NB4 (cell line): ENCODE data around the gene STH.
"Not testable (repeated sequence)": the region's sequence is repeated elsewhere in the genome, so short reads cannot be mapped to it uniquely, and the experiment has no call there.

Source experiments
- DNase-seq: peaks from one replicate; pipeline ENCODE4 v3.0.0; 2010; ENCODE audit warnings: low read depth
- H3K4me3 ChIP-seq: one replicate; pipeline ENCODE4 v1.5.1; 2011; ENCODE audit warnings: mild to moderate bottlenecking, low read depth, low read length, moderate library complexity
- MYC ChIP-seq: IDR thresholded peaks from 2 replicates; pipeline ENCODE4 v1.6.1; 2011; ENCODE audit warnings: low read depth, low read length
- POLR2A ChIP-seq: IDR thresholded peaks from 2 replicates; pipeline ENCODE4 v1.6.1; 2011; ENCODE audit warnings: mild to moderate bottlenecking; ENCODE audit not compliant: insufficient read length; ENCODE audit errors: extremely low read depth
- TF ChIP-seq, protein P1 (sequence below): IDR thresholded peaks from 2 replicates; pipeline ENCODE4 v1.6.1; 2011; ENCODE audit warnings: low read depth, low read length
- TF ChIP-seq, protein P2 (sequence below): IDR thresholded peaks from one replicate; pipeline ENCODE4 v1.5.1; 2012; ENCODE audit warnings: low read depth, low read length

Gene STH

DNA sequence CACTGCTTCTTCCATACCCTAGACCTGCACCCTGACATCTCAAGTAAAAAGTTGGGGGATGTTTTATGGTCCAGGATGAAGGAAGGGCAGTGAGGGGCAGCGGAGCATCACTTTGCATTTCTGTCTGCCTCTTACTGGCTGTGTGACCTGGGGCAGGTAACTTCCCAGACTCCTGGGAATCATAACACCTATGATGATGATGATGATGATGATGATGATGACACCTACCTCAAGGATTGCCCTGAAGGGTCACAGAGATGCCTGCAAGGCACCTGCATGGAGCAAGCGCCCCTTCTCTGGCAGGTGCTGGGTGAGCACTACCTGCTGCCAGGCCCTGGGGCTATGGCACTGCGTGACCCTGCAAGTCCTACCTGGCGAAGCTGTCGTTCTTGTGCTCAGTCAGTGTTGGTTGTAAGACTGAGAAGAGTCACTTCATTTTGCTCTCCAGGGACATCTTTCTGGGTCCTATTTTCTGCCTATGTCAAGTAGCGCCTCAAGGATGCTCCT is 46.2 kb upstream of the STH start:
- no peak for DNase-seq
- H3K4me3 ChIP-seq: no peak overlapping the region
- no peak for TF ChIP-seq POLR2A
- TF ChIP-seq MYC: no peak
- TF ChIP-seq, protein P1, sequence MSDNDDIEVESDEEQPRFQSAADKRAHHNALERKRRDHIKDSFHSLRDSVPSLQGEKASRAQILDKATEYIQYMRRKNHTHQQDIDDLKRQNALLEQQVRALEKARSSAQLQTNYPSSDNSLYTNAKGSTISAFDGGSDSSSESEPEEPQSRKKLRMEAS: no peak
- TF ChIP-seq, protein P2, sequence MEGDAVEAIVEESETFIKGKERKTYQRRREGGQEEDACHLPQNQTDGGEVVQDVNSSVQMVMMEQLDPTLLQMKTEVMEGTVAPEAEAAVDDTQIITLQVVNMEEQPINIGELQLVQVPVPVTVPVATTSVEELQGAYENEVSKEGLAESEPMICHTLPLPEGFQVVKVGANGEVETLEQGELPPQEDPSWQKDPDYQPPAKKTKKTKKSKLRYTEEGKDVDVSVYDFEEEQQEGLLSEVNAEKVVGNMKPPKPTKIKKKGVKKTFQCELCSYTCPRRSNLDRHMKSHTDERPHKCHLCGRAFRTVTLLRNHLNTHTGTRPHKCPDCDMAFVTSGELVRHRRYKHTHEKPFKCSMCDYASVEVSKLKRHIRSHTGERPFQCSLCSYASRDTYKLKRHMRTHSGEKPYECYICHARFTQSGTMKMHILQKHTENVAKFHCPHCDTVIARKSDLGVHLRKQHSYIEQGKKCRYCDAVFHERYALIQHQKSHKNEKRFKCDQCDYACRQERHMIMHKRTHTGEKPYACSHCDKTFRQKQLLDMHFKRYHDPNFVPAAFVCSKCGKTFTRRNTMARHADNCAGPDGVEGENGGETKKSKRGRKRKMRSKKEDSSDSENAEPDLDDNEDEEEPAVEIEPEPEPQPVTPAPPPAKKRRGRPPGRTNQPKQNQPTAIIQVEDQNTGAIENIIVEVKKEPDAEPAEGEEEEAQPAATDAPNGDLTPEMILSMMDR: no peak

DNA sequence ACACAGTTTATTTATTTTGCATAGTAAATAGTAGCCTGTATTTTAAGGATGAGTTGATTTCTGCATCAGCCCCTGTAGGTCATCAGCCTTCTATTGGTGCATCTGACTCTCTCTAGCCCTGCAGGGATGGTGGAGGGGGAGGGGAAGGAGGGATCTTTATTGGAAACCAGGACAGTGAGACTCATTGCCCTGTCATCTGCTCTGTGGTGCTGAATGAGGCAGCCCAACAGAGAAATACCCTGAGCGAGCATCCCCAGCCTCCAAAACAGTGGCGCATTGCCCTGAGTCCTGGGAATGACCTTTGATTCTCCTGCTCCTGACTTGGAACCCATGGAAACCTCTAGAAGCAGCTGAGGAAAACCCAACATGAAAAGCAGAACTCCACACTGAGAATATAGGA is 45.5 kb upstream of the STH start:
- TF ChIP-seq MYC (no peak), POLR2A (no peak)
- TF ChIP-seq, protein P1: no peak
- TF ChIP-seq, protein P2: no peak
- DNase-seq: no peak
- no peak overlapping the region for H3K4me3 ChIP-seq

DNA sequence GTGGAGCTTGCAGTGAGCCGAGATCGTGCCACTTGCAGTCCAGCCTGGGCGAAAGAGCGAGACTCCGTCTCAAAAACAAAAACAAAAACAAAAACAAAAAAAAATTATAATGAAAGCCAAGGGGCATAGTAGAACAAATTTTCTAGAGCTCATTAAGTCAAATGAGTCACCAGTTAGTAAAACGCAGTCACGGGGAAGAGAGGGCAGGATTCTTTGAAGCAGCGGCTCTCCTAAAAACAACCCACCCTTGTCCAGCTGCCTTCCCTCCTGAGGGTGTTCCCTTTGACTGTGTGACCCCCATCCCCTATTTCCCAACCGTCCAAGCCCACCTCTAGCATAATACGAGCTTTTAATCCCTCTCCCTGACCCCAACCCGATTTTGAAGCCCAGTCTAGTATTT is 44.1 kb upstream of the STH start:
- DNase-seq: no peak
- no peak for TF ChIP-seq MYC
- TF ChIP-seq, protein P2: no peak
- TF ChIP-seq, protein P1: no peak
- no peak for TF ChIP-seq POLR2A
- H3K4me3 ChIP-seq: no peak overlapping the region

DNA sequence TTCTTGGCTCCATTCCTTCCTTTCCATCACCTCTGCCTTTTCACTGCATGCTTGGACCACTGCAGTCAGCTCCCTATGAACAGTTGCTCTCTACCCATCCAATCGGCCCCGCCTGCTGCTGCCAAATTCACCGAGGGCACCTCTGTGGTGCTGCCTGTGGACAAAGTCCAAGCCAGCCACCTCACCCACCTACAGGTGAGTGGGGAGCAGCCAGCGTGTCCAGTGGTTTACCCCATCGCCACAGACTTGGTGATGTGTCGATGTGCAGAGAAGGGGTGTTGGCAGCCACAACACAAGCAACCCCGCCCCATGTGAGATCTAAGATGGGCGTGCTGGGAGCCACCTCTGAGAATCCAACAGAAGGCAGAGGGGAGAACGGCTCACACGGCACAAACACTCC is 43.7 kb upstream of the STH start:
- H3K4me3 ChIP-seq: no peak overlapping the region
- DNase-seq: no peak
- TF ChIP-seq POLR2A (no peak), MYC (no peak)
- TF ChIP-seq, protein P2: no peak

DNA sequence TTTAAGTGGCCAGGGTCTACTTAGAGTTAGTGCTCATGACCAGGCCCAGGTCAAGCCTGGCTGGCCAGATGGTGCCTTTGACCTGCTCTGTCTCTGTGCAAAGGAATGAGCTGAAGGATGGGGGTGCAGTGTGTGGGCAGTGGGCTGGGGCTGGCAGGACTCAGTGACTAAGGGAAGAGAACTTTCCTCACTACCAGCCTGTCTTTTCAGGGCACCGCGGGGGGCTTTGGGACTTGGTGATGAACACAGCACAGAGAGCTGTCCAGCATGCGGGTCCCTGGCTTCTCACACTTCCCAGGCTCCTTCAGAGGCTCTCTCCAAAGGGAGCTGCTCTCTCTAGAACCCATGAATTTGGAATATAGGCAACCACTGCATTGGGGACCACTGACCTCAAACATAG is 43.0 kb upstream of the STH start:
- DNase-seq: no peak
- H3K4me3 ChIP-seq: no peak overlapping the region
- TF ChIP-seq MYC (no peak), POLR2A (no peak)
- TF ChIP-seq, protein P1: no peak
- TF ChIP-seq, protein P2: no peak

DNA sequence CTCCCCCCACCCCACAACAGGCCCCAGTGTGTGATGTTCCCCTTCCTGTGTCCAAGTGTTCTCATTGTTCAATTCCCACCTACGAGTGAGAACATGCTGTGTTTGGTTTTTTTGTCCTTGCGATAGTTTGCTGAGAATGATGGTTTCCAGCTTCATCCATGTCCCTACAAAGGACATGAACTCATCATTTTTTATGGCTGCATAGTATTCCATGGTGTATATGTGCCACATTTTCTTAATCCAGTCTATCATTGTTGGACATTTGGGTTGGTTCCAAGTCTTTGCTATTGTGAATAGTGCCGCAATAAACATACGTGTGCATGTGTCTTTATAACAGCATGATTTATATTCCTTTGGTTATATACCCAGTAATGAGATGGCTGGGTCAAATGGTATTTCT is 42.3 kb upstream of the STH start:
- not testable (repeated sequence) for DNase-seq, H3K4me3 ChIP-seq
